GM23338 (cell line): Measurements from ENCODE around the gene TIMM10. TPM values are rescaled to one million over a fixed set of nuclear protein-coding genes. Genes with fewer than 3 reads are reported as not detected.

Experiments used
- ATAC-seq: fragments of 200-7000 bp; cut with Tn5 transposase; 3 replicates; pipeline ENCODE4 v1.9.1; 2020
- DNase-seq: peaks from one replicate; pipeline ENCODE4 v3.0.0-alpha.2; 2015; ENCODE audit warnings: low spot score
- H2AFZ ChIP-seq: fragments of 200-600 bp; sonication (generic); 2 replicates; pipeline ENCODE4 v1.8.0; 2016; ENCODE audit warnings: antibody characterized with exemption, mild to moderate bottlenecking, moderate library complexity
- H3F3A ChIP-seq: fragments of 200-600 bp; sonication (generic); replicated peaks from 2 replicates; pipeline ENCODE4 v1.8.0; 2017; ENCODE audit warnings: antibody characterized with exemption, mixed run types, low read depth
- H3K27ac ChIP-seq: fragments of 200-600 bp; sonication (generic); 2 replicates; pipeline ENCODE4 v1.6.1; 2016; ENCODE audit warnings: low read depth
- H3K27me3 ChIP-seq: fragments of 200-600 bp; sonication (generic); 2 replicates; pipeline ENCODE4 v1.8.0; 2016; ENCODE audit warnings: mild to moderate bottlenecking, mixed run types, moderate library complexity; ENCODE audit not compliant: insufficient read depth
- H3K36me3 ChIP-seq: fragments of 200-600 bp; sonication (generic); 2 replicates; pipeline ENCODE4 v1.8.0; 2016; ENCODE audit warnings: mild to moderate bottlenecking; ENCODE audit not compliant: insufficient read depth
- H3K4me1 ChIP-seq: fragments of 200-600 bp; sonication (generic); 2 replicates; pipeline ENCODE4 v1.8.0; 2016; ENCODE audit warnings: mild to moderate bottlenecking, moderate library complexity; ENCODE audit not compliant: insufficient read depth
- H3K4me2 ChIP-seq: fragments of 200-600 bp; sonication (generic); 2 replicates; pipeline ENCODE4 v1.7.1; 2017; ENCODE audit warnings: mixed run types
- H3K4me3 ChIP-seq: fragments of 200-600 bp; sonication (generic); 2 replicates; pipeline ENCODE4 v1.6.1; 2016; ENCODE audit warnings: mixed run types
- H3K79me2 ChIP-seq: fragments of 200-600 bp; sonication (generic); replicated peaks from 2 replicates; pipeline ENCODE4 v1.8.0; 2017; ENCODE audit warnings: mild to moderate bottlenecking; ENCODE audit not compliant: insufficient read depth
- H3K9me2 ChIP-seq: fragments of 200-600 bp; sonication (generic); 2 replicates; pipeline ENCODE4 v1.8.0; 2017; ENCODE audit not compliant: insufficient read depth
- H4K20me1 ChIP-seq: fragments of 200-600 bp; sonication (generic); replicated peaks from 2 replicates; pipeline ENCODE4 v1.8.0; 2017; ENCODE audit warnings: mild to moderate bottlenecking; ENCODE audit not compliant: insufficient read depth
- H3K27ac Mint-ChIP-seq: 2 replicates; pipeline ENCODE4 v1.8.0; 2020; ENCODE audit warnings: inconsistent platforms, mild to moderate bottlenecking, moderate library complexity, mixed read lengths
- H3K27me3 Mint-ChIP-seq: 3 replicates; pipeline ENCODE4 v1.8.0; 2022; ENCODE audit warnings: low read depth, mild to moderate bottlenecking, moderate library complexity, mixed read lengths, inconsistent platforms; ENCODE audit not compliant: insufficient read depth, poor library complexity
- H3K36me3 Mint-ChIP-seq: 3 replicates; pipeline ENCODE4 v1.8.0; 2021; ENCODE audit warnings: low read depth, mild to moderate bottlenecking, inconsistent platforms, moderate library complexity, mixed read lengths
- H3K4me1 Mint-ChIP-seq: 3 replicates; pipeline ENCODE4 v1.8.0; 2020; ENCODE audit warnings: mild to moderate bottlenecking, inconsistent platforms, mixed read lengths
- H3K4me3 Mint-ChIP-seq: 3 replicates; pipeline ENCODE4 v1.8.0; 2021; ENCODE audit warnings: moderate library complexity, mild to moderate bottlenecking, inconsistent platforms, mixed read lengths
- H3K9me3 Mint-ChIP-seq: 3 replicates; pipeline ENCODE4 v1.8.0; 2020; ENCODE audit warnings: moderate library complexity, mild to moderate bottlenecking, inconsistent platforms, mixed read lengths
- CREB1 ChIP-seq: fragments of 250-450 bp; sonication (Bioruptor Pico); IDR thresholded peaks from 2 replicates; pipeline ENCODE4 v1.5.0; 2020; ENCODE audit warnings: low read depth, mild to moderate bottlenecking, moderate library complexity
- EZH2 ChIP-seq: fragments of 200-600 bp; sonication (generic); IDR thresholded peaks from one replicate; pipeline ENCODE4 v1.8.0; 2017; ENCODE audit warnings: antibody characterized with exemption, mild to moderate bottlenecking, low read depth; ENCODE audit not compliant: unreplicated experiment
- EZH2phosphoT487 ChIP-seq: fragments of 200-600 bp; sonication (generic); IDR thresholded peaks from one replicate; pipeline ENCODE4 v1.8.1; 2018; ENCODE audit warnings: antibody characterized with exemption; ENCODE audit not compliant: unreplicated experiment
- JUNB ChIP-seq: IDR thresholded peaks from one replicate; pipeline ENCODE4 v1.6.1; 2016; ENCODE audit warnings: antibody characterized with exemption; ENCODE audit not compliant: unreplicated experiment
- NANOG ChIP-seq: IDR thresholded peaks from 2 replicates; pipeline ENCODE4 v1.6.1; 2016; ENCODE audit warnings: antibody characterized with exemption, borderline replicate concordance
- POLR2AphosphoS5 ChIP-seq: IDR thresholded peaks from 2 replicates; pipeline ENCODE4 v1.6.1; 2016; ENCODE audit warnings: antibody characterized with exemption, low read depth
- STAT1 ChIP-seq: IDR thresholded peaks from one replicate; pipeline ENCODE4 v1.6.1; 2016; ENCODE audit warnings: antibody characterized with exemption; ENCODE audit not compliant: unreplicated experiment
- ZNF114 ChIP-seq: fragments of 250-450 bp; sonication (Bioruptor Pico); IDR thresholded peaks from 2 replicates; pipeline ENCODE4 v1.5.0; 2020; ENCODE audit warnings: mild to moderate bottlenecking, moderate library complexity
- ZNF331 ChIP-seq: fragments of 250-450 bp; sonication (Bioruptor Pico); IDR thresholded peaks from 2 replicates; pipeline ENCODE4 v1.5.0; 2020; ENCODE audit warnings: low read depth, mild to moderate bottlenecking, moderate library complexity
- polyA plus RNA-seq: library from polyadenylated mRNA; unstranded; fragments of >200 nt; fragmentation: Nextera tagmentation; extraction: Ambion mirVana; gene quantifications from 2 replicates; pipeline ENCODE4 v1.2.1, GENCODE V29; 2016
- total RNA-seq: library from RNA; depleted of rRNA; stranded (reverse); fragments of >200 nt; shearing (Covaris generic); gene quantifications from 2 replicates; pipeline ENCODE4 v1.2.3, GENCODE V29; 2014
- TF ChIP-seq, protein P1 (sequence below): fragments of 250-450 bp; sonication (Bioruptor Pico); IDR thresholded peaks from 2 replicates; pipeline ENCODE4 v1.5.0; 2020; ENCODE audit warnings: mild to moderate bottlenecking, moderate library complexity
- TF ChIP-seq, protein P2 (sequence below), 2 experiments: fragments of 200-600 bp in 1 of 2; sonication (generic) in 1 of 2; conservative IDR thresholded peaks; 2 replicates each; pipeline versions ENCODE4 v1.5.1 to v1.6.1; 2016 to 2017; ENCODE audit warnings: antibody characterized with exemption in 2 of 2, low read depth in 2 of 2, mild to moderate bottlenecking in 2 of 2, moderate library complexity in 1 of 2
- TF ChIP-seq, protein P3 (sequence below): IDR thresholded peaks from 2 replicates; pipeline ENCODE4 v1.6.1; 2016; ENCODE audit warnings: antibody characterized with exemption
- TF ChIP-seq, protein P4 (sequence below): IDR thresholded peaks from one replicate; pipeline ENCODE4 v1.6.1; 2018; ENCODE audit warnings: antibody characterized with exemption; ENCODE audit not compliant: unreplicated experiment

TIMM10 gene
- total and polyA plus RNA-seq, 2 experiments from 2014 or later, result 59.1 to 194 TPM

DNA sequence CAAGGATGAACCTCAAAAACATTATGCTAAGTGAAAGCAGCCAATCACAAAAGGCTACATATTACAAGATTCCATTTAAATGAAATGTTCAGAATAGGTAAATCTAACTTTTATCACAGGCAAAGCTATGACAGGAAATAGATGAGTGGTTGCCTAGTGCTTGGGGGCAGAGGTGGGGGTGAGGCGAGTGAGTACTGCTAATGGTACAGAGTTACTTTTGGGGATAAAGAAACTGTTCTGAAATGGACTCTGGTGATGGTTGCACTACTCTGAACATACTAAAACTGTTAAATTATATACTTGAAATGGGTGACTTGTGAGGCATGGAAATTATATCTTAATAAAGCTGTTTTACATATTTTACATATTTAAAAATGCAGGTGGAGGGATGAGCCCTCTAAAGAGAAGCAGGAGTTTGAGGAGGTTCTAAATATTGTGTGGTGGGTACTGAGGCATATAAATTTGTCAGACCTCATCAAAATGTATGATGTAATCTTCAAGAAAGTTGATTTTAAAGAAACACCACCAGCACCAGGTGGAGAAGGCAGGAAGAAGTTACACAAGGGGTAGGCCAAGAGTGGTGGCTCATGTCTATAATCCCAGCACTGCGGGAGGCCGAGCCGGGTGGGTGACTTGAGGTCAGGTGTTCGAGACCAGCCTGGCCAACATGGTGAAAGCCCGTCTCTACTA is 18.7 kb downstream of the TIMM10 start:
- H4K20me1 ChIP-seq, result no peaks in the 10 kb centered on the region
- H3K4me2 ChIP-seq, result no peak overlapping the region
- no peak overlapping the region for H3K27ac ChIP-seq
- no peaks in the 10 kb centered on the region for H3K9me2 ChIP-seq
- no peak overlapping the region for H2AFZ ChIP-seq
- peaks cover 6% of the 10 kb centered on the region; the same call in 1 of the 2 replicates for H3F3A ChIP-seq
- Mint-ChIP-seq H3K27me3 (peaks cover 11% of the 10 kb centered on the region), H3K9me3 (no peaks in the 10 kb centered on the region), H3K27ac (no peak overlapping the region), H3K4me3 (no peak overlapping the region; the same call in 2 of the 3 replicates), H3K4me1 (peaks cover 26% of the 10 kb centered on the region), H3K36me3 (peaks cover 19% of the 10 kb centered on the region)
- H3K4me3 ChIP-seq, result no peak overlapping the region
- no peak for TF ChIP-seq EZH2
- TF ChIP-seq JUNB, result no peak
- no peak for TF ChIP-seq ZNF114 (CRISPR knock-in tag)
- no peak for TF ChIP-seq NANOG
- no peak for TF ChIP-seq CREB1
- TF ChIP-seq, protein P1, sequence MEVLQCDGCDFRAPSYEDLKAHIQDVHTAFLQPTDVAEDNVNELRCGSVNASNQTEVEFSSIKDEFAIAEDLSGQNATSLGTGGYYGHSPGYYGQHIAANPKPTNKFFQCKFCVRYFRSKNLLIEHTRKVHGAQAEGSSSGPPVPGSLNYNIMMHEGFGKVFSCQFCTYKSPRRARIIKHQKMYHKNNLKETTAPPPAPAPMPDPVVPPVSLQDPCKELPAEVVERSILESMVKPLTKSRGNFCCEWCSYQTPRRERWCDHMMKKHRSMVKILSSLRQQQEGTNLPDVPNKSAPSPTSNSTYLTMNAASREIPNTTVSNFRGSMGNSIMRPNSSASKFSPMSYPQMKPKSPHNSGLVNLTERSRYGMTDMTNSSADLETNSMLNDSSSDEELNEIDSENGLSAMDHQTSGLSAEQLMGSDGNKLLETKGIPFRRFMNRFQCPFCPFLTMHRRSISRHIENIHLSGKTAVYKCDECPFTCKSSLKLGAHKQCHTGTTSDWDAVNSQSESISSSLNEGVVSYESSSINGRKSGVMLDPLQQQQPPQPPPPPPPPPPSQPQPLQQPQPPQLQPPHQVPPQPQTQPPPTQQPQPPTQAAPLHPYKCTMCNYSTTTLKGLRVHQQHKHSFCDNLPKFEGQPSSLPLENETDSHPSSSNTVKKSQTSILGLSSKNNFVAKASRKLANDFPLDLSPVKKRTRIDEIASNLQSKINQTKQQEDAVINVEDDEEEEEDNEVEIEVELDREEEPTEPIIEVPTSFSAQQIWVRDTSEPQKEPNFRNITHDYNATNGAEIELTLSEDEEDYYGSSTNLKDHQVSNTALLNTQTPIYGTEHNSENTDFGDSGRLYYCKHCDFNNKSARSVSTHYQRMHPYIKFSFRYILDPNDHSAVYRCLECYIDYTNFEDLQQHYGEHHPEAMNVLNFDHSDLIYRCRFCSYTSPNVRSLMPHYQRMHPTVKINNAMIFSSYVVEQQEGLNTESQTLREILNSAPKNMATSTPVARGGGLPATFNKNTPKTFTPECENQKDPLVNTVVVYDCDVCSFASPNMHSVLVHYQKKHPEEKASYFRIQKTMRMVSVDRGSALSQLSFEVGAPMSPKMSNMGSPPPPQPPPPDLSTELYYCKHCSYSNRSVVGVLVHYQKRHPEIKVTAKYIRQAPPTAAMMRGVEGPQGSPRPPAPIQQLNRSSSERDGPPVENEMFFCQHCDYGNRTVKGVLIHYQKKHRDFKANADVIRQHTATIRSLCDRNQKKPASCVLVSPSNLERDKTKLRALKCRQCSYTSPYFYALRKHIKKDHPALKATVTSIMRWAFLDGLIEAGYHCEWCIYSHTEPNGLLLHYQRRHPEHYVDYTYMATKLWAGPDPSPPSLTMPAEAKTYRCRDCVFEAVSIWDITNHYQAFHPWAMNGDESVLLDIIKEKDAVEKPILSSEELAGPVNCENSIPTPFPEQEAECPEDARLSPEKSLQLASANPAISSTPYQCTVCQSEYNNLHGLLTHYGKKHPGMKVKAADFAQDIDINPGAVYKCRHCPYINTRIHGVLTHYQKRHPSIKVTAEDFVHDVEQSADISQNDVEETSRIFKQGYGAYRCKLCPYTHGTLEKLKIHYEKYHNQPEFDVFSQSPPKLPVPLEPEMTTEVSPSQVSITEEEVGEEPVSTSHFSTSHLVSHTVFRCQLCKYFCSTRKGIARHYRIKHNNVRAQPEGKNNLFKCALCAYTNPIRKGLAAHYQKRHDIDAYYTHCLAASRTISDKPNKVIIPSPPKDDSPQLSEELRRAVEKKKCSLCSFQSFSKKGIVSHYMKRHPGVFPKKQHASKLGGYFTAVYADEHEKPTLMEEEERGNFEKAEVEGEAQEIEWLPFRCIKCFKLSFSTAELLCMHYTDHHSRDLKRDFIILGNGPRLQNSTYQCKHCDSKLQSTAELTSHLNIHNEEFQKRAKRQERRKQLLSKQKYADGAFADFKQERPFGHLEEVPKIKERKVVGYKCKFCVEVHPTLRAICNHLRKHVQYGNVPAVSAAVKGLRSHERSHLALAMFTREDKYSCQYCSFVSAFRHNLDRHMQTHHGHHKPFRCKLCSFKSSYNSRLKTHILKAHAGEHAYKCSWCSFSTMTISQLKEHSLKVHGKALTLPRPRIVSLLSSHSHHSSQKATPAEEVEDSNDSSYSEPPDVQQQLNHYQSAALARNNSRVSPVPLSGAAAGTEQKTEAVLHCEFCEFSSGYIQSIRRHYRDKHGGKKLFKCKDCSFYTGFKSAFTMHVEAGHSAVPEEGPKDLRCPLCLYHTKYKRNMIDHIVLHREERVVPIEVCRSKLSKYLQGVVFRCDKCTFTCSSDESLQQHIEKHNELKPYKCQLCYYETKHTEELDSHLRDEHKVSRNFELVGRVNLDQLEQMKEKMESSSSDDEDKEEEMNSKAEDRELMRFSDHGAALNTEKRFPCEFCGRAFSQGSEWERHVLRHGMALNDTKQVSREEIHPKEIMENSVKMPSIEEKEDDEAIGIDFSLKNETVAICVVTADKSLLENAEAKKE, result no peak
- TF ChIP-seq, protein P2, sequence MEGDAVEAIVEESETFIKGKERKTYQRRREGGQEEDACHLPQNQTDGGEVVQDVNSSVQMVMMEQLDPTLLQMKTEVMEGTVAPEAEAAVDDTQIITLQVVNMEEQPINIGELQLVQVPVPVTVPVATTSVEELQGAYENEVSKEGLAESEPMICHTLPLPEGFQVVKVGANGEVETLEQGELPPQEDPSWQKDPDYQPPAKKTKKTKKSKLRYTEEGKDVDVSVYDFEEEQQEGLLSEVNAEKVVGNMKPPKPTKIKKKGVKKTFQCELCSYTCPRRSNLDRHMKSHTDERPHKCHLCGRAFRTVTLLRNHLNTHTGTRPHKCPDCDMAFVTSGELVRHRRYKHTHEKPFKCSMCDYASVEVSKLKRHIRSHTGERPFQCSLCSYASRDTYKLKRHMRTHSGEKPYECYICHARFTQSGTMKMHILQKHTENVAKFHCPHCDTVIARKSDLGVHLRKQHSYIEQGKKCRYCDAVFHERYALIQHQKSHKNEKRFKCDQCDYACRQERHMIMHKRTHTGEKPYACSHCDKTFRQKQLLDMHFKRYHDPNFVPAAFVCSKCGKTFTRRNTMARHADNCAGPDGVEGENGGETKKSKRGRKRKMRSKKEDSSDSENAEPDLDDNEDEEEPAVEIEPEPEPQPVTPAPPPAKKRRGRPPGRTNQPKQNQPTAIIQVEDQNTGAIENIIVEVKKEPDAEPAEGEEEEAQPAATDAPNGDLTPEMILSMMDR (conservative IDR thresholded peaks at IDR 0.05; ENCODE audit: low read depth in 2 of 2), result no peak
- TF ChIP-seq POLR2AphosphoS5, result no peak
- TF ChIP-seq ZNF331 (CRISPR knock-in tag), result no peak
- TF ChIP-seq, protein P3, sequence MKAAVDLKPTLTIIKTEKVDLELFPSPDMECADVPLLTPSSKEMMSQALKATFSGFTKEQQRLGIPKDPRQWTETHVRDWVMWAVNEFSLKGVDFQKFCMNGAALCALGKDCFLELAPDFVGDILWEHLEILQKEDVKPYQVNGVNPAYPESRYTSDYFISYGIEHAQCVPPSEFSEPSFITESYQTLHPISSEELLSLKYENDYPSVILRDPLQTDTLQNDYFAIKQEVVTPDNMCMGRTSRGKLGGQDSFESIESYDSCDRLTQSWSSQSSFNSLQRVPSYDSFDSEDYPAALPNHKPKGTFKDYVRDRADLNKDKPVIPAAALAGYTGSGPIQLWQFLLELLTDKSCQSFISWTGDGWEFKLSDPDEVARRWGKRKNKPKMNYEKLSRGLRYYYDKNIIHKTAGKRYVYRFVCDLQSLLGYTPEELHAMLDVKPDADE, result no peak
- no peak for TF ChIP-seq STAT1
- TF ChIP-seq, protein P4, sequence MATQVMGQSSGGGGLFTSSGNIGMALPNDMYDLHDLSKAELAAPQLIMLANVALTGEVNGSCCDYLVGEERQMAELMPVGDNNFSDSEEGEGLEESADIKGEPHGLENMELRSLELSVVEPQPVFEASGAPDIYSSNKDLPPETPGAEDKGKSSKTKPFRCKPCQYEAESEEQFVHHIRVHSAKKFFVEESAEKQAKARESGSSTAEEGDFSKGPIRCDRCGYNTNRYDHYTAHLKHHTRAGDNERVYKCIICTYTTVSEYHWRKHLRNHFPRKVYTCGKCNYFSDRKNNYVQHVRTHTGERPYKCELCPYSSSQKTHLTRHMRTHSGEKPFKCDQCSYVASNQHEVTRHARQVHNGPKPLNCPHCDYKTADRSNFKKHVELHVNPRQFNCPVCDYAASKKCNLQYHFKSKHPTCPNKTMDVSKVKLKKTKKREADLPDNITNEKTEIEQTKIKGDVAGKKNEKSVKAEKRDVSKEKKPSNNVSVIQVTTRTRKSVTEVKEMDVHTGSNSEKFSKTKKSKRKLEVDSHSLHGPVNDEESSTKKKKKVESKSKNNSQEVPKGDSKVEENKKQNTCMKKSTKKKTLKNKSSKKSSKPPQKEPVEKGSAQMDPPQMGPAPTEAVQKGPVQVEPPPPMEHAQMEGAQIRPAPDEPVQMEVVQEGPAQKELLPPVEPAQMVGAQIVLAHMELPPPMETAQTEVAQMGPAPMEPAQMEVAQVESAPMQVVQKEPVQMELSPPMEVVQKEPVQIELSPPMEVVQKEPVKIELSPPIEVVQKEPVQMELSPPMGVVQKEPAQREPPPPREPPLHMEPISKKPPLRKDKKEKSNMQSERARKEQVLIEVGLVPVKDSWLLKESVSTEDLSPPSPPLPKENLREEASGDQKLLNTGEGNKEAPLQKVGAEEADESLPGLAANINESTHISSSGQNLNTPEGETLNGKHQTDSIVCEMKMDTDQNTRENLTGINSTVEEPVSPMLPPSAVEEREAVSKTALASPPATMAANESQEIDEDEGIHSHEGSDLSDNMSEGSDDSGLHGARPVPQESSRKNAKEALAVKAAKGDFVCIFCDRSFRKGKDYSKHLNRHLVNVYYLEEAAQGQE, result no peak
- no peak for TF ChIP-seq EZH2phosphoT487
- H3K79me2 ChIP-seq, result peaks cover 31% of the 10 kb centered on the region
- no peak for DNase-seq
- peaks cover 11% of the 10 kb centered on the region for H3K4me1 ChIP-seq
- H3K36me3 ChIP-seq, result no peaks in the 10 kb centered on the region
- no peak for ATAC-seq
- H3K27me3 ChIP-seq, result peaks cover 10% of the 10 kb centered on the region
